HG03025 (cell line): Measurements from ENCODE around the gene TCF4.

Source experiments
- ATAC-seq: cut with Tn5 transposase; IDR thresholded peaks from one replicate; pipeline ENCODE4 v1.9.1; 2021; ENCODE audit warnings: mild to moderate bottlenecking, moderate library complexity; ENCODE audit not compliant: unreplicated experiment, low FRiP score

The TCF4 gene

DNA sequence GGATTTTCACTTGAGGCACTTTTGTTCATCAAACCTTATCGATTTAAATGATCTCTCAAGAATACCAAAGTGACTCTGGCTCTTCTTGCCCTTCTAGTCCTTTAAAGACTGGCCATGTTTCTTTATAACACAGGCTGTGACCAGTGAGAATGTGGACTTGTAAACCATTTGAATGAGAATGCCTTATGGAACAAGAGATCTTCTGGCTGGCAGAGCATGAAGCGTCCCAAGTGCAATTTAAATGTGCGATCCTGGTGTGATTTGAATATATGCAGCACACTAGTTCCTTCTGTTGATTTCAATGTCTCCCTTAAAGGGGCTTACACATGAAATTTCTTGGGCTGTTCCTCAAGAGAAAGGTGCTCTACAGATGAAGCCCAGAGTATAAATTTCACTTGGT is 366.4 kb downstream of the TCF4 start:
- ATAC-seq: no peak

DNA sequence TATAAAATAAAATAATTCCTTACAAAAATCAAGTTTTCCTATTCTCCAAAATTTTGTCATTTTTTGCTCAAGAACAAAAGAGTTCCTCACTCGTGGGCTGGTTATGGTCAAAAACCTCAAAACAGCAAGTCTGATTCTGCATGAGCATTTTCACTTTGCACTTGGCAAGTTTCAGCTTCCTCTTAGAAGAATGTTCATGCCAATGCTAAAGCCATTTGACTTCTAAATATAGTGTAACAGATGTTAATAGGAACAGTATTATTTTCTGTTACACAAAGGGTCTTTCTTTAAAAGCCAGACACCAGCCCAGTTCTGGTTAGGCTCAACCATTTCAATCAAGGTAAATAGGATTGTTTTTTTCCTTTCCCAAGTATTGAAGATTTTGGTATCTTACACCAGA is 367.5 kb downstream of the TCF4 start:
- peak; percentile 83 for ATAC-seq

DNA sequence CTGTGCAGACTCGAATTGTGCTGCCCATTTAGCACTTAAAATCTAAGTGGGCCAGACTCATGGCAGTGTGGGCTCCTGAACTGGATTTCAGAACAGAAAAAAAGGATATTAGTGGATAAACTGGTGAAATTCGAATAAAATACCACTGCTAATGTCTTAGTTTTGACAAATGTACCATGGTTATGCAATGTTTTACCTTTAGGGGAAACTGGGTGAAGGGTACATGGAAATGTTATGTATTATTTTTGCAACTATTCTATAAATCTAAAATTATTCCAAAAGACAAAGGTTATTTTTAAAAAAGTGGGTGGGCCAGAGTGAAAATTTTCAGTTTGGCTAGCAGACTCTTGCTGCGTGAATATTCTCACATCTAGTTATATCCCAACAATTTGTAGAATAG is 368.2 kb downstream of the TCF4 start:
- no peak for ATAC-seq

GRCh38 chr18:55219059-55219458 is 368.9 kb downstream of the TCF4 start:
- no peak for ATAC-seq

GRCh38 chr18:55214969-55215368 is 373.0 kb downstream of the TCF4 start:
- ATAC-seq: no peak

DNA sequence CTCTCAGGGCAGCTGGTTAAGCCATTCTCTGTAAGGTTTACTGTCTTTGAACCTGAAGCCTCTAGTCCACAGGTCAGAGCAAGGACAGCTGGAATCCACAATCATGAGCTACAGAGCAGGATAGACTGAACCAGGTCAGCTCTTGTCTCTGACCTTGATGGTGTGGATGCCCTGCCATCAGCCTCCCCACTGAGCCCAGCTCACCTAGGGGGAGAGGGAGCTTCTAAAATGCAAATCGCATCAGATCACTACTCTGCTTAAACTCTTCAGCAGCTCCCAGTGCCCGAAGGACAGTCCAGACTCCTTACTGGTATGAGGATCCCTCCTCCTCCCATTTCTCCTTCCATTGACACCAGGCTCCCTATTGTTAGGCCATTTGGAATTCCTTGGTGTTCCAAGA is 373.5 kb downstream of the TCF4 start:
- ATAC-seq: no peak

DNA sequence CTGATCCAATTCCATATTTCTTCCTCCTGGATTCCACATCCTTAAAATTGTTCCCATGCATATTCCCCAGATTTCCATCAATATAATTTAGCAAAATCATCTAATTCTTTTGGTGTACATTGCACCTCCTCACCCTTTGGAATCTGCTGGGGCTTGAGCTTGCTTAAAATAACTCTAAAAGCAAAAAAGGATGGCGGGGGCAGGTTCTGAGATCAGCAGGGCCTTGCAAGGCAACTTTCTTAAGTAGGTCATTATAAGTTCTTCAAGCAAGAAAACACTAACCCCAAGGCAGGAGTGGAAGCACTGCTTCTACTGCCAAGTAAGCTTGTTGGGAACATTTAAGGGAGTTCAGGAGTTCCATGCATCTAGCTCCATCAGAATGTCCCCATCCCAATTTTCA is 374.4 kb downstream of the TCF4 start:
- no peak for ATAC-seq

DNA sequence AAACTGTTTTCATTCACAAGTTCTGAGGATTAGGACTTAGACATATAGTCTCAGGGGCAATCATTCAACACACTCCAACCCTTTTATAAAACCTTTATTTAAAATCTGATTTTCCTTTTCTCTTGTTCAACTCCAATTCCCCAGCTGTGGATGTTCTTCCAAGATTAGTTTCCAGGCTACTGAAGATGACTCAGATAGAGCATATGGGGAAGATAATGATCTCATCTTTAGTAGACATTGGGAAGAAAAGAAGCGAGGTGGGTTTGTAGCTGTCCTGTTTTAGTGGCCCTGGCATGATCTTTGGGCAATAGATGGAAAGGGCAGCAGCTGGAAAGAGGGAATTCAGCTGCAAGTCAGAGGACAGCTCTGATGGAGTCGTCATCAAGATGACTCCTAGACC is 381.1 kb downstream of the TCF4 start:
- no peak for ATAC-seq

DNA sequence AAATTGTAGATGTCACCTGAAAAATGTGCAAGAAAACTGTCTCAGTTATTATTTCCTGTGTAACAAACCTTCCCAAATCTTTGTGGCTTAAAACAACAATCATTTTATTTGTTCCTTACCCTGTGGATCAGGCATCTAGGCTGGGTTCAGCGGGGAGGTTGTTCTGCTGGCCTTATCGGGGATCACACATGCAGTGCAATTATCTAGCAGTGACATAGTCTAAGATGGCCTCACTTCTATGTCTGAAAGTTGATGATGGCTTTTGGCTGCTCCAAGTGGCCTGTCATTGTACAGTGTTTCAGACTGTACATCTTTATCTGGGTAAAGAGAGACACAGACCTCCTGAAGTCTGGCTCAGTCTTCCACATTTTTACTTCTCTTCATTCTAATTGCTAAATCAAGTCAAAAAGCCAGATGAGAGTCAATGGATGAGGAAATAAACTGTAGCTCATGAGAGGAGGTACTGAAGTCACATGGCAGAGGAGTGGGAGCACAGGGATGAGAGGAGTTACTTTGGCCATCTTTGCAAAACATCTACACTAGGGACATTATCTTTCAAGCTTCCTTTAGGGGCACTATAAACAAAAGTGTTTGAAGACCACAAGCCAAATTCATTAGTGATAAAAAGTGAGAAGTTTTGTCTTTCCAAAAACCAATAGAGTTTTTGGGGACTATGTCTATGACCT is 385.6 kb downstream of the TCF4 start:
- ATAC-seq: no peak

DNA sequence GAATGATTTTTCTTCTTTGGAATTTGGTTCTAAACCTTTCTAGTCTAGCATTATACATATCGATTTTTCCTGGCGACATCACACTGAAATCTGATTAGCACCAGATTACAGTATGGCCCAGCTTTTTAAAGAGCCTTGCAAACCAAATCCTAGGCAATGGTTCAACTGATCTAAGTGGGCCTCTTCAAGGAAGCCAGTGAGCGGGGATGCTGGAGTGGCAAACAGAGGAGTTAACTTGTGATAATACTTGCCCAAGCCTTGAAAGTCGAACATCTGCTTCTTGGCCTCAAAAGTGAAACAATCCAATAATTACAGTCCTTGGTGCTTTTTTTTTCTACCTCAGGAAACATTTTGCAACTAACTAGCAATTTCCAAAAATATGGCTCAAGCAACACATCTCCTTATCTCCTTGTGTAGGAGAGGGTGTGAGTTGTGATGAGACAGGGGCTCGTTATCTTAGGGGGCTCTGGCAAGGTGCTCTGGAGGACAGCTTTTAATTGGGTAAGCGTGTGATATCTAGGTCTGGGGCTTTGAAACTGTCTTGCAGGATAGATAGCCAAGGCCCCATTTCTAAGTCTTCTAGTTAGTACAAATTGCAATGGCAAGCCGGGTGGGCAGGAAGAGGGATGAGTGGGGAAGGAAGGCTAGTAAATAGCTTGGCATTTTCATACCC is 388.6 kb downstream of the TCF4 start:
- no peak for ATAC-seq

- no peak for ATAC-seq
Measured at GRCh38 chr18:55195863-55196262, 392.1 kb downstream of the TCF4 start.

DNA sequence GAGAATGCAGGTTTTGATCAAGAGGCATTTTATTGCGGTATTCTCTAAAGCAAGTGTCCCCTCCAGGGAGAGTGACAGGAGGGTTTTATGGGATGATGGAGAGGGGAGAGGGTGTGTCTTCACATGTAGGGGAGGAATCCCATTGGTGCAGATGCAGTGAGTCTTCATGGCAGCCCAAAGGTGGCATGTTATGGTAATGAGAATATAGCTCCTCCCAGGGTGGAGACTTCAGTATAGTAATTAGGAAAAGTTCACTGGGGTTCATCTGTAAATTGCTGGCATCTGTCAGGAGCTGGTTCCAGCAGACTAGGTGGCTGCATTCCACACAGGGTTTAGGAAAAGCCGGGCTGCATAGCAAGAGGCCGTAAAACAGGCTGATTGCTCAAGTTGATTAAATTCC is 398.0 kb downstream of the TCF4 start:
- ATAC-seq: no peak

DNA sequence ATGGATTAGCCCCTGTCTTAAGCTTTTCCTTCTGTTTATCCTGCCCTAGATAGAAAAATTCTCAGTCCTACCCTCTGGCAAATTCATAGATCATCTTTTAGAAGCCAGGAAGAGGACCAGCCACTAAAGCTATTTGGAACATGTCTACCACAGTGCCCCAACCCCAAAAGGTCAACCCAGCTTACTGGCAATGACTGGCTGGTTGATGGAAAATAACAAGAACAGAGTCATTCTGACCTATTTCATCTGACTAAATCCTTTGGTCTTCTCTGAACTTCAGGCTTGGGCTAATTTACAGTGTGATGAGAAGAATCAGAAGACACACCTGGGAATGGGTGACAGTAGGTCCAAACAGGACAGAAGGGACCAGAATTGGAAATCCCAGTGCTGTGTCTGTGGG is 401.4 kb downstream of the TCF4 start:
- no peak for ATAC-seq

DNA sequence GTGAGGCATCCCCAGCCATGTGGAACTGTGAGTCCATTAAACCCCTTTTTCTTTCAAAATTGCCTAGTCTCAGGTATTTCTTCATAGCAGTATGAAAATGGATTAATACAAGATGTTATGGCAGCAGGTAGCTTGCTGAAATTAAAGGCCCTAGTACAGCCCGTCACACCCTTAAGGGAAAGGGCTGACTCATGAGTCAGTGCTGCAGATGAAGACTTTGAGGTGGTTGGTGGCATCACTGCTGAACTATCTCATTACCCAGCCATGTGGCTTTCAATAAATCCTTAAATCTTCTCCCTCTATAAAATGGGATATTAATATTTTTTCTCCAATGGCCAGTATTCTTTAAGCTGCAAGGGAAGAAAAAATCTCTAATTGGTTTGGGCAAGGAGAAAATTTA is 402.6 kb downstream of the TCF4 start:
- no peak for ATAC-seq

DNA sequence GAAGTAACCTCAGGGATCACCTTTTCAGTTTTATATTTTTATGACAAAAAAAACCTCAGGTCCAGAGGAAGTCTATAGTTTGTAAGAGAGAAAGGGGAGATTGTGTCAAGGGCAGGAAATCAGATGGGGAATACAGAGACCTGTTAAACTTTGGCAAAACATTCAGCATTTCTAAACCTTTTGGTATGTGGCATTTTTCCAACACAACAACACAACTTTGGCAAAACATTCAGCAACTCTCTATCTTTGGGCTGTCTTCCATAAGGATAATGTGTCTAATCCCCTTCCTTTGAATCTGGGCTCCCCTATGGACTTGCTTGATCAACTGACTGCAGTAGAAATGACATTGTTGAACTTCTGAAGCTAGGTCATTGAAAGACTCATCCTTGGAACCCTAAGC is 408.2 kb downstream of the TCF4 start:
- no peak for ATAC-seq

DNA sequence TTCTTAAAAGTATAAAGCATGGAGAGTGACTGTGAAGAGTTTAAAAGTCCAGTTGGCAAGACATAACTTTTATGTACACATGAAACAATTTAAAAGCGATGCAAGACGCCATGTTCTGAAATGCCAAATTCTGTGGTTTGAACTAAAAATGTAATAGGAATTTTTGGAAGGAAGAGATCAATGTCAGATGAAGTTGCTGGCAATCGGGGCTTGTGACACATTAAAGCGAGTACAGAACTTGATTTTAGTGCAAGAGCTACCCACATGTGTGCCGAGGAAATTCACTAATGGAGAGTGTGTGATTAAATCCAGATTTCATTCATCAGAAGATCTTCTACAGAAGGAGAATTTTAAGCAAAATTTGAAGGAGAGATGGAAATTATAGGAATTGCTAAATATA is 408.6 kb downstream of the TCF4 start:
- ATAC-seq: no peak

DNA sequence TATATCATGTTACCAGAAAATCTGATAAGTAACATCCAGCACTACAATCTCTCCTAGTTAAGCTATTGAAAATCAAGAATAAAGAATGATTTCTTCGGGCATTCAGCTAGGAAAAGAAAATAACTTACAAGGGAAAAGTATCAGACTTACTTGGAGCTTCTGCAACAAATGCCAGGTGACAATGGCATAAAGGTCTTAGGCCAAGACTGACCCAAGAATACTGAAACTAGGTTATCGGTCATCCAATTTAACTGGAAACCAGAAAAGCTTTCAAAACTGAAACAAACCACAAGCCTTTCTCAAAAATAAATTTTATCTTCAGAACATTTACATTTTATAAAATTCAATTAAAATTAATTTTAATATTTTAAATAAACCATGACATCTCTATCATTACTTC is 414.7 kb downstream of the TCF4 start:
- no peak for ATAC-seq
